IMR-90 (cell line): ENCODE data around the gene JMJD1C. TPM values are rescaled to one million over a fixed set of nuclear protein-coding genes. Genes with fewer than 3 reads are reported as not detected.

ENCODE experiments used
- ATAC-seq: fragments of 200-7000 bp; cut with Tn5 transposase; 2 replicates; pipeline ENCODE4 v1.9.1; 2020; ENCODE audit warnings: low read depth, mild to moderate bottlenecking, moderate library complexity
- BruUV-seq: library from RNA; stranded (reverse); fragments of 400-500 nt; replicated peaks from 2 replicates; lab custom pipeline; 2021; lab: Mats Ljungman, UMichigan
- CTCF ChIA-PET: fragments of 300-600 bp; formaldehyde crosslinking; extraction: SDS; loops from one replicate; lab custom pipeline; 2021; ENCODE audit warnings: antibody characterized with exemption; lab: Yijun Ruan, JAX
- POLR2A ChIA-PET: fragments of 300-600 bp; sonication (Branson Sonifier 250); formaldehyde crosslinking; loops from one replicate; lab custom pipeline; 2022; ENCODE audit warnings: antibody characterized with exemption; ENCODE audit not compliant: unreplicated experiment; lab: Charles Lee
- DNase-seq: peaks from one replicate; pipeline ENCODE4 v3.0.0; 2013
- H2AFZ ChIP-seq: replicated peaks from 2 replicates; pipeline ENCODE3; 2013; ENCODE audit warnings: low read length, mild to moderate bottlenecking; ENCODE audit not compliant: poor library complexity
- H2AK5ac ChIP-seq: 2 replicates; pipeline ENCODE4 v1.6.1; 2013; ENCODE audit warnings: low read depth, low read length, inconsistent platforms
- H2AK9ac ChIP-seq: replicated peaks from 2 replicates; pipeline ENCODE3; 2013; ENCODE audit warnings: mild to moderate bottlenecking, low read depth, low read length, moderate library complexity; ENCODE audit not compliant: poor library complexity
- H2BK120ac ChIP-seq: 2 replicates; pipeline ENCODE4 v1.6.1; 2013; ENCODE audit warnings: low read depth, low read length, inconsistent platforms
- H2BK15ac ChIP-seq: 3 replicates; pipeline ENCODE4 v1.6.1; 2013; ENCODE audit warnings: low read depth, low read length, inconsistent platforms
- H2BK20ac ChIP-seq: 2 replicates; pipeline ENCODE4 v1.6.1; 2013; ENCODE audit warnings: low read depth, mild to moderate bottlenecking, inconsistent platforms, low read length, moderate library complexity
- H2BK5ac ChIP-seq: 2 replicates; pipeline ENCODE4 v1.6.1; 2013; ENCODE audit warnings: mild to moderate bottlenecking, low read depth, low read length, inconsistent platforms; ENCODE audit not compliant: poor library complexity, severe bottlenecking
- H3K14ac ChIP-seq: replicated peaks from 2 replicates; pipeline ENCODE4 v1.6.1; 2013; ENCODE audit warnings: low read depth, low read length, inconsistent platforms
- H3K18ac ChIP-seq: 2 replicates; pipeline ENCODE4 v1.6.1; 2013; ENCODE audit warnings: low read depth, low read length, control low read depth
- H3K23ac ChIP-seq: 2 replicates; pipeline ENCODE4 v1.6.1; 2013; ENCODE audit warnings: low read depth, low read length, inconsistent platforms
- H3K27ac ChIP-seq: 2 replicates; pipeline ENCODE4 v1.5.1; 2013; ENCODE audit warnings: mild to moderate bottlenecking, control low read depth, low read length; ENCODE audit not compliant: insufficient read depth
- H3K27me3 ChIP-seq: 2 replicates; pipeline ENCODE4 v1.6.1; 2013; ENCODE audit warnings: low read length; ENCODE audit not compliant: control insufficient read depth, insufficient read depth
- H3K36me3 ChIP-seq: 2 replicates; pipeline ENCODE4 v1.6.1; 2013; ENCODE audit warnings: low read length, mixed read lengths; ENCODE audit not compliant: control insufficient read depth, insufficient read depth
- H3K4ac ChIP-seq: 2 replicates; pipeline ENCODE4 v1.6.1; 2013; ENCODE audit warnings: low read depth, low read length, inconsistent platforms
- H3K4me1 ChIP-seq: 2 replicates; pipeline ENCODE4 v1.6.1; 2013; ENCODE audit warnings: low read length, mixed read lengths; ENCODE audit not compliant: control insufficient read depth, insufficient read depth
- H3K4me2 ChIP-seq: 2 replicates; pipeline ENCODE4 v1.6.1; 2013; ENCODE audit warnings: low read depth, mild to moderate bottlenecking, control low read depth, low read length, moderate library complexity
- H3K4me3 ChIP-seq: 2 replicates; pipeline ENCODE4 v1.5.1; 2013; ENCODE audit warnings: low read depth, mild to moderate bottlenecking, control low read depth, low read length, moderate library complexity; ENCODE audit not compliant: insufficient read depth
- H3K56ac ChIP-seq: 2 replicates; pipeline ENCODE4 v1.6.1; 2013; ENCODE audit warnings: low read length, inconsistent platforms; ENCODE audit not compliant: insufficient read depth; ENCODE audit errors: extremely low read depth
- H3K79me1 ChIP-seq, 2 experiments: 2 replicates each; pipeline ENCODE4 v1.6.1; 2013; ENCODE audit warnings: low read length in 2 of 2, inconsistent platforms in 1 of 2, low read depth in 1 of 2
- H3K9ac ChIP-seq: 2 replicates; pipeline ENCODE4 v1.6.1; 2013; ENCODE audit warnings: low read depth, low read length, control low read depth
- H3K9me1 ChIP-seq: 2 replicates; pipeline ENCODE4 v1.6.1; 2013; ENCODE audit warnings: low read length, inconsistent platforms; ENCODE audit not compliant: insufficient read depth
- H3K9me3 ChIP-seq: 2 replicates; pipeline ENCODE4 v1.6.1; 2013; ENCODE audit warnings: low read length; ENCODE audit not compliant: control insufficient read depth, insufficient read depth
- H4K20me1 ChIP-seq: 2 replicates; pipeline ENCODE4 v1.6.1; 2013; ENCODE audit warnings: low read length, inconsistent platforms; ENCODE audit not compliant: insufficient read depth
- H4K5ac ChIP-seq: 2 replicates; pipeline ENCODE4 v1.6.1; 2013; ENCODE audit warnings: mild to moderate bottlenecking, low read depth, low read length, control low read depth
- H4K8ac ChIP-seq, 2 experiments: 2 replicates each; pipeline ENCODE4 v1.6.1; 2013; ENCODE audit warnings: low read depth in 2 of 2, low read length in 2 of 2, control low read depth in 1 of 2, inconsistent platforms in 1 of 2
- H4K91ac ChIP-seq: 2 replicates; pipeline ENCODE4 v1.6.1; 2013; ENCODE audit warnings: low read depth, low read length, inconsistent platforms; ENCODE audit not compliant: insufficient read depth
- BHLHE40 ChIP-seq: fragments of 150-350 bp; IDR thresholded peaks from 2 replicates; pipeline ENCODE4 v1.6.1; 2016; ENCODE audit warnings: mild to moderate bottlenecking, low read depth, low read length
- CEBPB ChIP-seq: IDR thresholded peaks from 2 replicates; pipeline ENCODE4 v1.6.1; 2012; ENCODE audit warnings: low read depth, low read length, improper control_type of control experiment
- CHD1 ChIP-seq: IDR thresholded peaks from 2 replicates; pipeline ENCODE4 v1.6.1; 2012; ENCODE audit warnings: low read depth, low read length, improper control_type of control experiment
- CTCF ChIP-seq: conservative IDR thresholded peaks from 2 replicates; pipeline ENCODE4 v1.5.1; 2012; ENCODE audit warnings: mild to moderate bottlenecking, low read depth, low read length, improper control_type of control experiment
- ELK1 ChIP-seq: fragments of 150-350 bp; IDR thresholded peaks from 2 replicates; pipeline ENCODE4 v1.6.1; 2016; ENCODE audit warnings: low read depth, mild to moderate bottlenecking, low read length, moderate library complexity, borderline replicate concordance
- FOS ChIP-seq: fragments of 150-350 bp; IDR thresholded peaks from 2 replicates; pipeline ENCODE4 v1.6.1; 2016; ENCODE audit warnings: low read depth, low read length
- MAFK ChIP-seq: IDR thresholded peaks from 2 replicates; pipeline ENCODE4 v1.6.1; 2012; ENCODE audit warnings: low read depth, low read length, improper control_type of control experiment
- MAZ ChIP-seq: IDR thresholded peaks from 2 replicates; pipeline ENCODE4 v1.6.1; 2012; ENCODE audit warnings: low read depth, mild to moderate bottlenecking, low read length, improper control_type of control experiment, moderate library complexity, borderline replicate concordance
- MXI1 ChIP-seq: IDR thresholded peaks from 2 replicates; pipeline ENCODE4 v1.6.1; 2012; ENCODE audit warnings: low read depth, mild to moderate bottlenecking, low read length, moderate library complexity, borderline replicate concordance
- NFE2L2 ChIP-seq: fragments of 150-350 bp; IDR thresholded peaks from 2 replicates; pipeline ENCODE4 v1.6.1; 2016; ENCODE audit warnings: low read depth, mild to moderate bottlenecking, low read length
- POLR2A ChIP-seq: IDR thresholded peaks from 2 replicates; pipeline ENCODE4 v1.6.1; 2012; ENCODE audit warnings: mild to moderate bottlenecking, low read depth, low read length
- RAD21 ChIP-seq: IDR thresholded peaks from 2 replicates; pipeline ENCODE4 v1.6.1; 2012; ENCODE audit warnings: low read length, improper control_type of control experiment
- RCOR1 ChIP-seq: IDR thresholded peaks from 2 replicates; pipeline ENCODE4 v1.6.1; 2012; ENCODE audit warnings: mild to moderate bottlenecking, low read length, improper control_type of control experiment; ENCODE audit not compliant: insufficient replicate concordance
- RFX5 ChIP-seq: IDR thresholded peaks from 2 replicates; pipeline ENCODE4 v1.8.0; 2012; ENCODE audit warnings: low read depth, mild to moderate bottlenecking, low read length, moderate library complexity
- SMC3 ChIP-seq: fragments of 150-350 bp; IDR thresholded peaks from 2 replicates; pipeline ENCODE4 v1.6.1; 2016; ENCODE audit warnings: low read depth, mild to moderate bottlenecking, antibody characterized with exemption, low read length, moderate library complexity
- USF2 ChIP-seq: fragments of 150-350 bp; IDR thresholded peaks from 2 replicates; pipeline ENCODE4 v1.6.1; 2017; ENCODE audit warnings: mild to moderate bottlenecking, antibody characterized with exemption, low read length, low read depth
- WGBS, 2 experiments: methylation state at CpG; one replicate each; pipeline versions ENCODE4 v1.1.5 to v1.1.7; 2013; ENCODE audit warnings: missing lambda C conversion rate in 2 of 2; ENCODE audit not compliant: insufficient read length in 1 of 2; ENCODE audit errors: extremely low coverage in 2 of 2; 5-methylcytosine and 5-hydroxymethylcytosine counted together
- dilution Hi-C: fragments of 300-500 bp; cut with HindIII; formaldehyde crosslinking; loops from one replicate; pipeline ENCODE4 v1.14.3; 2018; ENCODE audit warnings: low sequenced_read_pairs; ENCODE audit not compliant: unreplicated experiment
- in situ Hi-C: fragments of 300-500 bp; cut with MboI; formaldehyde crosslinking; loops from 3 replicates; pipeline ENCODE4 v1.14.3; 2019; ENCODE audit warnings: low sequenced_read_pairs, inconsistent platforms, mixed read lengths
- intact Hi-C: fragments of 100-400 bp; cut with micrococcal nuclease; formaldehyde crosslinking; loops from 2 replicates; pipeline ENCODE4 v1.10.0; 2022
- polyA plus RNA-seq, 3 experiments: library from polyadenylated mRNA; depleted of rRNA; stranded (reverse); fragments of >200 nt; gene quantifications; 2 replicates each; pipeline ENCODE4 v1.2.3, GENCODE V29; 2012; ENCODE audit warnings: low replicate concordance in 1 of 3
- total RNA-seq: library from RNA; depleted of rRNA; stranded (reverse); fragments of >200 nt; gene quantifications from 2 replicates; pipeline ENCODE4 v1.2.3, GENCODE V29; 2012

The JMJD1C gene
- total and polyA plus RNA-seq, 2 of the 4 experiments (the other 2 are of a cell fraction): 15.6 to 96.8 TPM

GRCh38 chr10:63314020-63314419, 151.8 kb downstream of the JMJD1C start:
- Histone ChIP-seq H3K79me1 (peaks cover 19 to 42% of the 10 kb centered on the region in 2 experiments), H3K4me2 (no peak overlapping the region), H3K23ac (no peak overlapping the region), H2AFZ (no peak overlapping the region), H3K36me3 (no peaks in the 10 kb centered on the region), H3K9me1 (peaks cover 5% of the 10 kb centered on the region; the same call in 1 of the 2 replicates), H2AK9ac (no peak overlapping the region), H3K14ac (no peak overlapping the region), H4K8ac (no peak overlapping the region), H3K9me3 (no peaks in the 10 kb centered on the region), H2BK5ac (no peak overlapping the region), H3K27ac (no peak overlapping the region), H3K4me3 (no peak overlapping the region), H3K18ac (no peak overlapping the region), H4K91ac (no peak overlapping the region), H2BK20ac (no peak overlapping the region), H3K4me1 (no peaks in the 10 kb centered on the region), H3K56ac (no peak overlapping the region), H2AK5ac (no peak overlapping the region), H2BK15ac (no peak overlapping the region), H3K27me3 (no peaks in the 10 kb centered on the region), H2BK120ac (no peak overlapping the region), H3K4ac (no peak overlapping the region), H4K20me1 (no peaks in the 10 kb centered on the region; the same call in 1 of the 2 replicates), H3K9ac (no peak overlapping the region), H4K5ac (no peak overlapping the region)
- ATAC-seq (no peak), DNase-seq (no peak)
- intact Hi-C loops: loop anchor here (5.0 kb wide), 1 partner anchor 38 kb away; no protein-coding TSS in a partner anchor
- WGBS, 2 experiments: no CpG with 5 or more reads among the region's 1 CpG
- in situ Hi-C loops: no loop called here
- TF ChIP-seq MAFK: no peak
- no peak for TF ChIP-seq ELK1
- no peak for TF ChIP-seq CHD1
- TF ChIP-seq SMC3: no peak
- no peak for TF ChIP-seq MXI1
- no peak for TF ChIP-seq RAD21
- TF ChIP-seq USF2: no peak
- TF ChIP-seq FOS: no peak
- no peak for TF ChIP-seq BHLHE40
- no peak for TF ChIP-seq MAZ
- no peak for TF ChIP-seq POLR2A
- TF ChIP-seq CTCF: no peak
- no peak for TF ChIP-seq RCOR1
- no peak for TF ChIP-seq CEBPB
- TF ChIP-seq NFE2L2: no peak
- no peak for TF ChIP-seq RFX5
- POLR2A ChIA-PET: no interaction called here
- BruUV-seq: no TSS peak
- CTCF ChIA-PET: no interaction called here
- dilution Hi-C loops: no loop called here
